ENCODE results near the gene VWA3B.
"Not testable (repeated sequence)": the region's sequence is repeated elsewhere in the genome, so short reads cannot be mapped to it uniquely, and the experiment has no call there.

VWA3B gene

GRCh38 chr2:98102315-98102714 is 15.3 kb downstream of the VWA3B start:
- H3K23ac ChIP-seq (ENCODE audit: low read length); H3K4me2 ChIP-seq (ENCODE audit: low read length); H3K79me1 ChIP-seq (ENCODE audit: low read length); H2BK120ac ChIP-seq (ENCODE audit: low read depth, low read length); DNase-seq; H3K27me3 ChIP-seq (ENCODE audit: insufficient read depth, low read length, poor library complexity); H4K8ac ChIP-seq (ENCODE audit: low read depth, low read length); H3K4me3 ChIP-seq (ENCODE audit: low read length); H3K18ac ChIP-seq (ENCODE audit: low read length); H3K36me3 ChIP-seq (ENCODE audit: control insufficient read depth, insufficient read depth, low read length); H3K4ac ChIP-seq (ENCODE audit: low read depth, low read length); H3K56ac ChIP-seq (ENCODE audit: low read length); H2AK5ac ChIP-seq (ENCODE audit: low read length); H2BK5ac ChIP-seq (ENCODE audit: low read length); H4K5ac ChIP-seq (ENCODE audit: low read length); H3K27ac ChIP-seq (ENCODE audit: low read depth, low read length); H3K9ac ChIP-seq (ENCODE audit: low read length); H3K4me1 ChIP-seq (ENCODE audit: control insufficient read depth, low read depth, low read length); H2BK15ac ChIP-seq (replicated peaks; ENCODE audit: low read depth); H3K79me2 ChIP-seq (ENCODE audit: control insufficient read depth, insufficient read depth, low read length): not testable (repeated sequence)
- no CpG with 5 or more reads among the region's 17 CpGs for WGBS (ENCODE audit: extremely low coverage, insufficient coverage, low lambda C conversion rate)

GRCh38 chr2:98102878-98103277 is 15.9 kb downstream of the VWA3B start:
- Histone ChIP-seq H3K36me3 (ENCODE audit: control insufficient read depth, insufficient read depth, low read length) (no peaks in the 10 kb centered on the region), H2BK120ac (ENCODE audit: low read depth, low read length) (no peak overlapping the region), H3K4ac (ENCODE audit: low read depth, low read length) (no peak overlapping the region), H3K18ac (ENCODE audit: low read length) (no peak overlapping the region), H3K9ac (ENCODE audit: low read length) (no peak overlapping the region), H2BK5ac (ENCODE audit: low read length) (no peak overlapping the region), H3K4me3 (ENCODE audit: low read length) (no peak overlapping the region), H3K27me3 (ENCODE audit: insufficient read depth, low read length, poor library complexity) (no peaks in the 10 kb centered on the region), H3K23ac (ENCODE audit: low read length) (no peak overlapping the region), H3K4me1 (ENCODE audit: control insufficient read depth, low read depth, low read length) (no peaks in the 10 kb centered on the region), H3K79me2 (ENCODE audit: control insufficient read depth, insufficient read depth, low read length) (no peaks in the 10 kb centered on the region), H2BK15ac (replicated peaks; ENCODE audit: low read depth) (no peak overlapping the region), H3K4me2 (ENCODE audit: low read length) (no peak overlapping the region), H4K5ac (ENCODE audit: low read length) (no peak overlapping the region), H3K56ac (ENCODE audit: low read length) (no peak overlapping the region), H2AK5ac (ENCODE audit: low read length) (no peak overlapping the region), H3K79me1 (ENCODE audit: low read length) (no peaks in the 10 kb centered on the region), H3K27ac (ENCODE audit: low read depth, low read length) (no peak overlapping the region), H4K8ac (ENCODE audit: low read depth, low read length) (no peak overlapping the region)
- DNase-seq: no peak

GRCh38 chr2:98108110-98108509 is 21.1 kb downstream of the VWA3B start:
- Histone ChIP-seq H2BK15ac (replicated peaks; ENCODE audit: low read depth) (no peak overlapping the region), H3K56ac (ENCODE audit: low read length) (no peak overlapping the region), H3K4me3 (ENCODE audit: low read length) (no peak overlapping the region), H3K79me1 (ENCODE audit: low read length) (no peaks in the 10 kb centered on the region), H3K4me1 (ENCODE audit: control insufficient read depth, low read depth, low read length) (no peaks in the 10 kb centered on the region), H3K36me3 (ENCODE audit: control insufficient read depth, insufficient read depth, low read length) (no peaks in the 10 kb centered on the region), H3K27me3 (ENCODE audit: insufficient read depth, low read length, poor library complexity) (no peaks in the 10 kb centered on the region), H3K4me2 (ENCODE audit: low read length) (no peak overlapping the region), H3K23ac (ENCODE audit: low read length) (no peak overlapping the region), H3K9ac (ENCODE audit: low read length) (no peak overlapping the region), H2BK120ac (ENCODE audit: low read depth, low read length) (no peak overlapping the region), H3K79me2 (ENCODE audit: control insufficient read depth, insufficient read depth, low read length) (no peaks in the 10 kb centered on the region), H4K8ac (ENCODE audit: low read depth, low read length) (no peak overlapping the region), H2BK5ac (ENCODE audit: low read length) (no peak overlapping the region), H2AK5ac (ENCODE audit: low read length) (no peak overlapping the region), H4K5ac (ENCODE audit: low read length) (no peak overlapping the region), H3K18ac (ENCODE audit: low read length) (no peak overlapping the region), H3K27ac (ENCODE audit: low read depth, low read length) (no peak overlapping the region), H3K4ac (ENCODE audit: low read depth, low read length) (no peak overlapping the region)
- WGBS (ENCODE audit: extremely low coverage, insufficient coverage, low lambda C conversion rate): no CpG with 5 or more reads among the region's 2 CpGs
- DNase-seq: no peak

- Histone ChIP-seq H3K9ac (ENCODE audit: low read length) (no peak overlapping the region), H3K4me3 (ENCODE audit: low read length) (no peak overlapping the region), H3K18ac (ENCODE audit: low read length) (no peak overlapping the region), H4K5ac (ENCODE audit: low read length) (no peak overlapping the region), H3K36me3 (ENCODE audit: control insufficient read depth, insufficient read depth, low read length) (no peaks in the 10 kb centered on the region), H2BK120ac (ENCODE audit: low read depth, low read length) (no peak overlapping the region), H3K79me1 (ENCODE audit: low read length) (no peaks in the 10 kb centered on the region), H3K23ac (ENCODE audit: low read length) (no peak overlapping the region), H2BK5ac (ENCODE audit: low read length) (no peak overlapping the region), H3K4ac (ENCODE audit: low read depth, low read length) (no peak overlapping the region), H3K27me3 (ENCODE audit: insufficient read depth, low read length, poor library complexity) (no peaks in the 10 kb centered on the region), H3K4me2 (ENCODE audit: low read length) (no peak overlapping the region), H3K27ac (ENCODE audit: low read depth, low read length) (no peak overlapping the region), H2AK5ac (ENCODE audit: low read length) (no peak overlapping the region), H3K56ac (ENCODE audit: low read length) (no peak overlapping the region), H3K4me1 (ENCODE audit: control insufficient read depth, low read depth, low read length) (no peaks in the 10 kb centered on the region), H2BK15ac (replicated peaks; ENCODE audit: low read depth) (no peak overlapping the region), H4K8ac (ENCODE audit: low read depth, low read length) (no peak overlapping the region), H3K79me2 (ENCODE audit: control insufficient read depth, insufficient read depth, low read length) (no peaks in the 10 kb centered on the region)
- no peak for DNase-seq
- no CpG with 5 or more reads among the region's 2 CpGs for WGBS (ENCODE audit: extremely low coverage, insufficient coverage, low lambda C conversion rate)
Observed at GRCh38 chr2:98110741-98111140, 23.8 kb downstream of the VWA3B start.

- Histone ChIP-seq H3K9ac (ENCODE audit: low read length) (no peak overlapping the region), H3K56ac (ENCODE audit: low read length) (no peak overlapping the region), H3K4ac (ENCODE audit: low read depth, low read length) (no peak overlapping the region), H4K5ac (ENCODE audit: low read length) (no peak overlapping the region), H4K8ac (ENCODE audit: low read depth, low read length) (no peak overlapping the region), H3K79me1 (ENCODE audit: low read length) (no peaks in the 10 kb centered on the region), H3K23ac (ENCODE audit: low read length) (no peak overlapping the region), H3K27me3 (ENCODE audit: insufficient read depth, low read length, poor library complexity) (no peaks in the 10 kb centered on the region), H3K18ac (ENCODE audit: low read length) (no peak overlapping the region), H3K4me1 (ENCODE audit: control insufficient read depth, low read depth, low read length) (no peaks in the 10 kb centered on the region), H2AK5ac (ENCODE audit: low read length) (no peak overlapping the region), H3K27ac (ENCODE audit: low read depth, low read length) (no peak overlapping the region), H3K4me2 (ENCODE audit: low read length) (no peak overlapping the region), H2BK120ac (ENCODE audit: low read depth, low read length) (no peak overlapping the region), H2BK5ac (ENCODE audit: low read length) (no peak overlapping the region), H3K79me2 (ENCODE audit: control insufficient read depth, insufficient read depth, low read length) (no peaks in the 10 kb centered on the region), H2BK15ac (replicated peaks; ENCODE audit: low read depth) (no peak overlapping the region), H3K4me3 (ENCODE audit: low read length) (no peak overlapping the region), H3K36me3 (ENCODE audit: control insufficient read depth, insufficient read depth, low read length) (no peaks in the 10 kb centered on the region)
- WGBS (ENCODE audit: extremely low coverage, insufficient coverage, low lambda C conversion rate): no CpG with 5 or more reads among the region's 6 CpGs
- no peak for DNase-seq
Observed at GRCh38 chr2:98114643-98115330, 27.8 kb downstream of the VWA3B start.

- Histone ChIP-seq H2BK5ac (ENCODE audit: low read length) (no peak overlapping the region), H3K18ac (ENCODE audit: low read length) (no peak overlapping the region), H2BK15ac (replicated peaks; ENCODE audit: low read depth) (no peak overlapping the region), H3K4me1 (ENCODE audit: control insufficient read depth, low read depth, low read length) (no peaks in the 10 kb centered on the region), H3K36me3 (ENCODE audit: control insufficient read depth, insufficient read depth, low read length) (no peaks in the 10 kb centered on the region), H4K8ac (ENCODE audit: low read depth, low read length) (no peak overlapping the region), H3K56ac (ENCODE audit: low read length) (no peak overlapping the region), H3K4me2 (ENCODE audit: low read length) (no peak overlapping the region), H3K4ac (ENCODE audit: low read depth, low read length) (no peak overlapping the region), H2AK5ac (ENCODE audit: low read length) (no peak overlapping the region), H4K5ac (ENCODE audit: low read length) (no peak overlapping the region), H3K9ac (ENCODE audit: low read length) (no peak overlapping the region), H3K27ac (ENCODE audit: low read depth, low read length) (no peak overlapping the region), H3K4me3 (ENCODE audit: low read length) (no peak overlapping the region), H3K23ac (ENCODE audit: low read length) (no peak overlapping the region), H2BK120ac (ENCODE audit: low read depth, low read length) (no peak overlapping the region), H3K27me3 (ENCODE audit: insufficient read depth, low read length, poor library complexity) (no peaks in the 10 kb centered on the region), H3K79me1 (ENCODE audit: low read length) (no peaks in the 10 kb centered on the region), H3K79me2 (ENCODE audit: control insufficient read depth, insufficient read depth, low read length) (no peaks in the 10 kb centered on the region)
- DNase-seq: no peak
- no CpG with 5 or more reads among the region's 4 CpGs for WGBS (ENCODE audit: extremely low coverage, insufficient coverage, low lambda C conversion rate)
Observed at GRCh38 chr2:98118161-98118560, 31.2 kb downstream of the VWA3B start.
